SK-N-SH (cell line): ENCODE data around the gene STAT1. TPM values are rescaled to one million over a fixed set of nuclear protein-coding genes. Genes with fewer than 3 reads are reported as not detected.
A peak's percentile ranks its signal among the peaks of the same experiment; 100 is the strongest.

Experiments used
- CTCF ChIA-PET: fragments of 300-600, 350-600 bp; formaldehyde crosslinking; extraction: SDS; loops from one replicate; lab custom pipeline; 2021; lab: Yijun Ruan, JAX
- POLR2A ChIA-PET: fragments of 350-600 bp; sonication (Branson Sonifier 250); formaldehyde crosslinking; extraction: SDS; loops from one replicate; lab custom pipeline; 2020; ENCODE audit warnings: antibody characterized with exemption, inconsistent platforms; lab: Yijun Ruan, JAX
- DNase-seq: peaks from one replicate; pipeline ENCODE4 v3.0.0; 2012
- H2AFZ ChIP-seq: fragments of 200-600 bp; sonication (generic); 2 replicates; pipeline ENCODE4 v1.8.1; 2016; ENCODE audit warnings: antibody characterized with exemption, mild to moderate bottlenecking, low read depth
- H3F3A ChIP-seq: fragments of 200-600 bp; sonication (generic); replicated peaks from 2 replicates; pipeline ENCODE3; 2016; ENCODE audit warnings: antibody characterized with exemption, mild to moderate bottlenecking; ENCODE audit not compliant: insufficient read depth
- H3K27ac ChIP-seq, 2 experiments: fragments of 200-500 bp in 1 of 2; fragments of 200-600 bp in 1 of 2; sonication (Bioruptor generic) in 1 of 2; sonication (generic), shearing (Covaris generic) in 1 of 2; 2 replicates each; pipeline versions ENCODE4 v1.5.1 to v1.6.1; 2014 to 2016; ENCODE audit warnings: low read depth in 2 of 2, inconsistent platforms in 1 of 2, low read length in 1 of 2, mild to moderate bottlenecking in 1 of 2, mixed read lengths in 1 of 2
- H3K27me3 ChIP-seq: fragments of 200-600 bp; sonication (generic), shearing (Covaris generic); 2 replicates; pipeline ENCODE4 v1.6.1; 2016; ENCODE audit warnings: mixed run types; ENCODE audit not compliant: insufficient read depth
- H3K36me3 ChIP-seq, 2 experiments: fragments of 200-500 bp in 1 of 2; fragments of 200-600 bp in 1 of 2; sonication (Bioruptor generic) in 1 of 2; sonication (generic) in 1 of 2; replicated peaks in 1 of 2; 2 replicates each; pipeline versions ENCODE3 to v1.5.1; 2014 to 2016; ENCODE audit warnings: low read length in 1 of 2, mild to moderate bottlenecking in 1 of 2; ENCODE audit not compliant: insufficient read depth in 2 of 2, control insufficient read depth in 1 of 2
- H3K4me1 ChIP-seq, 2 experiments: fragments of 200-500 bp in 1 of 2; fragments of 200-600 bp in 1 of 2; sonication (Bioruptor generic) in 1 of 2; sonication (generic), shearing (Covaris generic) in 1 of 2; 2 replicates each; pipeline versions ENCODE4 v1.5.1 to v1.6.1; 2014 to 2016; ENCODE audit warnings: low read depth in 1 of 2, low read length in 1 of 2, mixed run types in 1 of 2; ENCODE audit not compliant: insufficient read depth in 2 of 2, control insufficient read depth in 1 of 2
- H3K4me2 ChIP-seq: fragments of 200-600 bp; sonication (generic), shearing (Covaris generic); 2 replicates; pipeline ENCODE4 v1.6.1; 2017; ENCODE audit warnings: mixed run types
- H3K4me3 ChIP-seq, 2 experiments: fragments of 200-500 bp in 1 of 2; fragments of 200-600 bp in 1 of 2; sonication (Bioruptor generic) in 1 of 2; sonication (generic), shearing (Covaris generic) in 1 of 2; 2 replicates each; pipeline versions ENCODE4 v1.5.1 to v1.8.1; 2014 to 2016; ENCODE audit warnings: low read depth in 2 of 2, inconsistent platforms in 1 of 2, low read length in 1 of 2, mild to moderate bottlenecking in 1 of 2, mixed read lengths in 1 of 2, moderate library complexity in 1 of 2
- H3K79me2 ChIP-seq: fragments of 200-600 bp; sonication (generic); 2 replicates; pipeline ENCODE4 v1.8.1; 2017; ENCODE audit warnings: mild to moderate bottlenecking; ENCODE audit not compliant: insufficient read depth
- H3K9ac ChIP-seq: fragments of 200-600 bp; sonication (generic); 2 replicates; pipeline ENCODE4 v1.6.1; 2017; ENCODE audit warnings: mixed run types
- H3K9me2 ChIP-seq: fragments of 200-600 bp; sonication (generic); 2 replicates; pipeline ENCODE4 v1.6.1; 2017; ENCODE audit warnings: mixed run types
- H3K9me3 ChIP-seq: fragments of 200-600 bp; sonication (generic); 2 replicates; pipeline ENCODE4 v1.6.1; 2017; ENCODE audit warnings: mixed run types, mild to moderate bottlenecking, moderate library complexity
- H4K20me1 ChIP-seq: fragments of 200-600 bp; sonication (generic); 2 replicates; pipeline ENCODE4 v1.6.1; 2017; ENCODE audit warnings: mild to moderate bottlenecking, mixed run types; ENCODE audit not compliant: insufficient read depth
- GABPA ChIP-seq: IDR thresholded peaks from 2 replicates; pipeline ENCODE4 v1.4.0; 2012; ENCODE audit warnings: low read depth, mild to moderate bottlenecking
- GATA2 ChIP-seq: sonication (generic); formaldehyde crosslinking; IDR thresholded peaks from 2 replicates; pipeline ENCODE4 v1.5.0; 2020; ENCODE audit warnings: mild to moderate bottlenecking, missing genetic modification reagents
- JUND ChIP-seq: IDR thresholded peaks from 2 replicates; pipeline ENCODE4 v1.4.0; 2012
- NRF1 ChIP-seq: IDR thresholded peaks from 2 replicates; pipeline ENCODE4 v1.6.1; 2012; ENCODE audit warnings: low read depth, mild to moderate bottlenecking, low read length
- YY1 ChIP-seq: IDR thresholded peaks from 2 replicates; pipeline ENCODE4 v1.4.0; 2012; ENCODE audit warnings: low read depth, mild to moderate bottlenecking
- WGBS: methylation state at CpG from one replicate; pipeline ENCODE4 v1.1.6; 2017; ENCODE audit warnings: low lambda C conversion rate; 5-methylcytosine and 5-hydroxymethylcytosine counted together
- polyA plus RNA-seq, 3 experiments: library from polyadenylated mRNA; depleted of rRNA; stranded (reverse); fragments of >200 nt; gene quantifications; 2 replicates each; pipeline ENCODE4 v1.2.3, GENCODE V29; 2012
- TF ChIP-seq, protein P1 (sequence below): IDR thresholded peaks from 2 replicates; pipeline ENCODE4 v1.6.1; 2012; ENCODE audit warnings: mild to moderate bottlenecking, low read depth, low read length, moderate library complexity
- TF ChIP-seq, protein P2 (sequence below): IDR thresholded peaks from 2 replicates; pipeline ENCODE4; 2012
- TF ChIP-seq, protein P3 (sequence below): fragments of 150-350 bp; IDR thresholded peaks from 2 replicates; pipeline ENCODE4 v1.6.1; 2017; ENCODE audit warnings: antibody characterized with exemption, low read length, low read depth, borderline replicate concordance

The STAT1 gene
- polyA plus RNA-seq, 1 of the 3 experiments (the other 2 are of a cell fraction) = 22.1 TPM

DNA sequence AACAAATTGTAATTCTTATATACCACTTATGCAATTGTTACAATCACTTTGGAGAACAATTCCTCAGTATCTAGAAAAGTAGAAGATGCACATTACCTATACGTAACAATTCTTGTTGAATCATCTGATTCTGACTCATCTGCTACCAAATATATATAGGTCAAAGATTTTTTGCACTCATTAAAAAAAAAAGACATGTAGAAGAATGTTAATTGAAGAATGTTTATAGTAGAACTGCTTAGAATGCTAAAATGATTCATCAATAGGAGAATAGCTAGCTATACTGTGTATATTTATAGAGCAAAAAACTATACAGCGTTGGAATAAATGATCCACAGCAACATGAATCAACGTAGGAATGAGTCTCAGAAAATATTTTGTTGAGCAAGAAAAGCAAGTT, 29.5 kb upstream of the STAT1 start (continued):
- TF ChIP-seq, protein P1, sequence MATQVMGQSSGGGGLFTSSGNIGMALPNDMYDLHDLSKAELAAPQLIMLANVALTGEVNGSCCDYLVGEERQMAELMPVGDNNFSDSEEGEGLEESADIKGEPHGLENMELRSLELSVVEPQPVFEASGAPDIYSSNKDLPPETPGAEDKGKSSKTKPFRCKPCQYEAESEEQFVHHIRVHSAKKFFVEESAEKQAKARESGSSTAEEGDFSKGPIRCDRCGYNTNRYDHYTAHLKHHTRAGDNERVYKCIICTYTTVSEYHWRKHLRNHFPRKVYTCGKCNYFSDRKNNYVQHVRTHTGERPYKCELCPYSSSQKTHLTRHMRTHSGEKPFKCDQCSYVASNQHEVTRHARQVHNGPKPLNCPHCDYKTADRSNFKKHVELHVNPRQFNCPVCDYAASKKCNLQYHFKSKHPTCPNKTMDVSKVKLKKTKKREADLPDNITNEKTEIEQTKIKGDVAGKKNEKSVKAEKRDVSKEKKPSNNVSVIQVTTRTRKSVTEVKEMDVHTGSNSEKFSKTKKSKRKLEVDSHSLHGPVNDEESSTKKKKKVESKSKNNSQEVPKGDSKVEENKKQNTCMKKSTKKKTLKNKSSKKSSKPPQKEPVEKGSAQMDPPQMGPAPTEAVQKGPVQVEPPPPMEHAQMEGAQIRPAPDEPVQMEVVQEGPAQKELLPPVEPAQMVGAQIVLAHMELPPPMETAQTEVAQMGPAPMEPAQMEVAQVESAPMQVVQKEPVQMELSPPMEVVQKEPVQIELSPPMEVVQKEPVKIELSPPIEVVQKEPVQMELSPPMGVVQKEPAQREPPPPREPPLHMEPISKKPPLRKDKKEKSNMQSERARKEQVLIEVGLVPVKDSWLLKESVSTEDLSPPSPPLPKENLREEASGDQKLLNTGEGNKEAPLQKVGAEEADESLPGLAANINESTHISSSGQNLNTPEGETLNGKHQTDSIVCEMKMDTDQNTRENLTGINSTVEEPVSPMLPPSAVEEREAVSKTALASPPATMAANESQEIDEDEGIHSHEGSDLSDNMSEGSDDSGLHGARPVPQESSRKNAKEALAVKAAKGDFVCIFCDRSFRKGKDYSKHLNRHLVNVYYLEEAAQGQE = no peak
- no peak for TF ChIP-seq GABPA
- TF ChIP-seq GATA2 = no peak

DNA sequence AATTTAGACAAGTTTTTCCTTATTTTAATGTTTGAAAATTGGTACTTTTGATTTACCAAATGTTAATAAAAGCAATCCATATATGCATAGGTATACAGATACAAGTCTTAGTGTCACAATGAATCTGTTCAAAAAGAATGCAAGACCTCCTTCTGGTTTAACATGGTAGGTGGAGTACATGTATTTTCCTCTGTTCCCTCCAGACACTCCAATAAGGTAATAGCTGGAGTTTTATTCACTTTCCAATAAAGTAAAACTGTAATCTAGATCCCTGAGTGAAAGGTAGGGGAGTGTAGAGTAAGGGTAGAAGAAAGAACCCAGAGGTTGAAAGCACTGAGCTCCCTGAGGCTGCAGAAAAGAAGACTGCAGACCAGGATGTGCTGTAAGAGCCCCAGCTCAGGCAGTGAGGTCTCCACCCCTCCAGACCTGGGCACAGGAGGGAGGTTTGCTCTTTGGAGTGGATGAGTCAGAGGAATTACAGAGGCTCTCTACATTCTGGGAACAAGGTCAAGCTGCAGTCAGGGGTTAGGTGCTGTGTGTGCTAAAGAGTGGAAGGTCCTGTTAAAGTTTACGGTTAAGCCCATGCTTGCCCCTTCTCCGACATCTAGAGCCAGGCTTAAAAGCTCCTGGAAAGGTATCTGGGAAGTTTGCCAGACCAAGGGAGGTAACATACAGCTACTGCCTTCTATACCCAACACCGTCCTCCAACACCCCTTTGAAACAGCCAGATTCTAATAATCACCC, 27.6 kb upstream of the STAT1 start:
- Histone ChIP-seq H2AFZ (no peak overlapping the region), H3K4me2 (no peak overlapping the region), H3K27ac (no peak overlapping the region), H3K27me3 (no peaks in the 10 kb centered on the region), H4K20me1 (no peaks in the 10 kb centered on the region), H3K36me3 (no peaks in the 10 kb centered on the region), H3K4me3 (no peak overlapping the region), H3K4me1 (peaks cover 0 to 14% of the 10 kb centered on the region in 2 experiments; a peak in 2 of 4 replicates), H3F3A (no peaks in the 10 kb centered on the region), H3K9ac (no peak overlapping the region), H3K9me2 (no peaks in the 10 kb centered on the region), H3K9me3 (no peaks in the 10 kb centered on the region), H3K79me2 (no peaks in the 10 kb centered on the region)
- ChIA-PET POLR2A (no interaction called here), CTCF (interaction anchor here (1.1 to 4.0 kb wide), 4 partner anchors 9 to 177 kb away, joined by 3 to 25 read pairs (median 4); no protein-coding TSS in a partner anchor)
- TF ChIP-seq YY1 (no peak), NRF1 (no peak)
- TF ChIP-seq, protein P2, sequence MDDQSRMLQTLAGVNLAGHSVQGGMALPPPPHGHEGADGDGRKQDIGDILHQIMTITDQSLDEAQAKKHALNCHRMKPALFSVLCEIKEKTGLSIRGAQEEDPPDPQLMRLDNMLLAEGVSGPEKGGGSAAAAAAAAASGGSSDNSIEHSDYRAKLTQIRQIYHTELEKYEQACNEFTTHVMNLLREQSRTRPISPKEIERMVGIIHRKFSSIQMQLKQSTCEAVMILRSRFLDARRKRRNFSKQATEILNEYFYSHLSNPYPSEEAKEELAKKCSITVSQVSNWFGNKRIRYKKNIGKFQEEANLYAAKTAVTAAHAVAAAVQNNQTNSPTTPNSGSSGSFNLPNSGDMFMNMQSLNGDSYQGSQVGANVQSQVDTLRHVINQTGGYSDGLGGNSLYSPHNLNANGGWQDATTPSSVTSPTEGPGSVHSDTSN = no peak
- no peak for DNase-seq
- WGBS = 82% methylated on average over 2 of the region's 3 CpGs

DNA sequence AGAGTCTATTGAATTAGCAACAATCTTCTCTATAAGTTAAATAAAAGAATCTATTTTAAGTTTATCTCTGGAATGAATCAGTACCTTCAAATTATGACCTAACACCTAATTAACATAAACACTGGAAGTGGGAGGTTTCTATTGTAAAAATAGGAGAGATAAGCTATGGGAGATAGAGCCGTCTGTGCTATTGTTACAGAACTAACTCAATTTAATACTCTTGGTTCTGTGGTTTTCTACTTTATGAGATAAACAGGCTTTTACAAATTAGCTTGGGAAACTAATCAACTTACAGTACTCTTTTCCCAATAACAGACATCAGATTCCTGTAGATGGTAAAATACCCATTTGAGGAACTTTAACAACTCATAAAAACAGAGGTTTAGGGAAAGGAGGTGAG, 25.6 kb upstream of the STAT1 start:
- Histone ChIP-seq H3K79me2 (no peaks in the 10 kb centered on the region), H3K9ac (no peak overlapping the region), H3K9me3 (no peaks in the 10 kb centered on the region), H3K27ac (no peak overlapping the region), H3K4me3 (no peak overlapping the region), H3K27me3 (no peaks in the 10 kb centered on the region), H3K4me1 (peaks cover 0 to 14% of the 10 kb centered on the region in 2 experiments; a peak in 2 of 4 replicates), H2AFZ (no peak overlapping the region), H4K20me1 (no peaks in the 10 kb centered on the region), H3F3A (no peaks in the 10 kb centered on the region), H3K36me3 (no peaks in the 10 kb centered on the region), H3K4me2 (no peak overlapping the region), H3K9me2 (no peaks in the 10 kb centered on the region)
- WGBS = 63% methylated on average over 1 of the region's 1 CpG
- DNase-seq = peak; percentile 21
- ChIA-PET CTCF (interaction anchor here (1.3 to 4.0 kb wide), 2 partner anchors 13 to 461 kb away, joined by 3 to 25 read pairs; no protein-coding TSS in a partner anchor), POLR2A (no interaction called here)
- no peak for TF ChIP-seq JUND
- TF ChIP-seq, protein P3, sequence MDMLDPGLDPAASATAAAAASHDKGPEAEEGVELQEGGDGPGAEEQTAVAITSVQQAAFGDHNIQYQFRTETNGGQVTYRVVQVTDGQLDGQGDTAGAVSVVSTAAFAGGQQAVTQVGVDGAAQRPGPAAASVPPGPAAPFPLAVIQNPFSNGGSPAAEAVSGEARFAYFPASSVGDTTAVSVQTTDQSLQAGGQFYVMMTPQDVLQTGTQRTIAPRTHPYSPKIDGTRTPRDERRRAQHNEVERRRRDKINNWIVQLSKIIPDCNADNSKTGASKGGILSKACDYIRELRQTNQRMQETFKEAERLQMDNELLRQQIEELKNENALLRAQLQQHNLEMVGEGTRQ = no peak
- TF ChIP-seq GATA2 = 0 out of 2 replicates have a peak, but pooled peaks have one; percentile 21
